GM12878 (cell line): Measurements from ENCODE around the gene DNAJC11. TPM values are rescaled to one million over a fixed set of nuclear protein-coding genes. Genes with fewer than 3 reads are reported as not detected.

ENCODE experiments used
- ASH2L ChIP-seq: fragments of 300-600, 200-600 bp; sonication (generic); IDR thresholded peaks from 2 replicates; pipeline ENCODE4 v1.6.1; 2017; ENCODE audit warnings: low read depth, mild to moderate bottlenecking, borderline replicate concordance
- CHD4 ChIP-seq: fragments of 200-600 bp; sonication (generic); IDR thresholded peaks from 2 replicates; pipeline ENCODE4 v1.6.1; 2016; ENCODE audit warnings: mild to moderate bottlenecking
- CREM ChIP-seq: IDR thresholded peaks from 2 replicates; pipeline ENCODE4 v1.6.1; 2014; ENCODE audit warnings: antibody characterized with exemption, low read depth
- CUX1 ChIP-seq: IDR thresholded peaks from 2 replicates; pipeline ENCODE4 v1.6.1; 2012; ENCODE audit warnings: improper control_type of control experiment, low read depth, low read length; ENCODE audit not compliant: insufficient replicate concordance
- FOXM1 ChIP-seq: IDR thresholded peaks from 2 replicates; pipeline ENCODE4 v1.6.1; 2012; ENCODE audit warnings: low read depth, mild to moderate bottlenecking, inconsistent platforms, low read length, moderate library complexity
- LARP7 ChIP-seq: fragments of 450-650 bp; IDR thresholded peaks from 2 replicates; pipeline ENCODE4 v1.6.1; 2017; ENCODE audit warnings: mild to moderate bottlenecking
- MYB ChIP-seq: fragments of 150-350 bp; IDR thresholded peaks from 2 replicates; pipeline ENCODE4 v1.6.1; 2014; ENCODE audit warnings: mild to moderate bottlenecking, low read depth, low read length, borderline replicate concordance
- NR2C2 ChIP-seq: IDR thresholded peaks from 2 replicates; pipeline ENCODE4 v1.6.1; 2011; ENCODE audit warnings: borderline replicate concordance, low read depth; ENCODE audit not compliant: control insufficient read depth, insufficient read length
- PAX5 ChIP-seq: IDR thresholded peaks from 2 replicates; pipeline ENCODE4 v1.6.1; 2011; ENCODE audit warnings: low read depth, low read length, borderline replicate concordance
- RAD51 ChIP-seq: fragments of 450-650 bp; IDR thresholded peaks from 2 replicates; pipeline ENCODE4 v1.6.1; 2016; ENCODE audit warnings: moderate library complexity, mild to moderate bottlenecking, inconsistent platforms
- REST ChIP-seq: IDR thresholded peaks from 2 replicates; pipeline ENCODE4 v1.6.1; 2012; ENCODE audit warnings: mild to moderate bottlenecking, low read depth, low read length
- RUNX3 ChIP-seq: IDR thresholded peaks from 2 replicates; pipeline ENCODE4 v1.6.1; 2012; ENCODE audit warnings: low read length, inconsistent platforms
- SPI1 ChIP-seq: IDR thresholded peaks from 2 replicates; pipeline ENCODE4 v1.6.1; 2011; ENCODE audit warnings: low read depth, mild to moderate bottlenecking, low read length, moderate library complexity, borderline replicate concordance; ENCODE audit not compliant: insufficient read depth
- TCF7 ChIP-seq: IDR thresholded peaks from 2 replicates; pipeline ENCODE4 v1.6.1; 2014; ENCODE audit warnings: antibody characterized with exemption, borderline replicate concordance
- ZBTB40 ChIP-seq: fragments of 450-650 bp; IDR thresholded peaks from 2 replicates; pipeline ENCODE4 v1.6.1; 2016; ENCODE audit warnings: mild to moderate bottlenecking, moderate library complexity, borderline replicate concordance
- ZNF24 ChIP-seq: fragments of 450-650 bp; IDR thresholded peaks from 2 replicates; pipeline ENCODE4 v1.6.1; 2017; ENCODE audit warnings: antibody characterized with exemption, mild to moderate bottlenecking
- ZZZ3 ChIP-seq: IDR thresholded peaks from 2 replicates; pipeline ENCODE4 v1.6.1; 2011; ENCODE audit warnings: low read depth; ENCODE audit not compliant: control insufficient read depth, insufficient read length
- polyA plus RNA-seq, 11 experiments: library from polyadenylated mRNA; depleted of rRNA in 4 of 11; unstranded in 6 of 11; stranded (reverse) in 5 of 11; fragments of >200 nt; fragmentation: Nextera tagmentation in 4 of 11; fragmentation: Illumina TruSeq in 1 of 11; extraction: Ambion mirVana in 4 of 11; extraction: Trizol in 1 of 11; gene quantifications; 1 replicate in 1 of 11; 2 replicates in 10 of 11; pipeline versions ENCODE4 v1.2.1 to v1.2.3, GENCODE V29; 2011 to 2016; ENCODE audit warnings: inconsistent platforms in 2 of 11, missing spikeins in 2 of 11, low read depth in 1 of 11
- total RNA-seq, 4 experiments: library from RNA; depleted of rRNA in 3 of 4; stranded (reverse); fragments of >200 nt in 3 of 4; fragmentation: Illumina TruSeq in 1 of 4; extraction: Trizol in 1 of 4; gene quantifications; 2 replicates each; pipeline versions ENCODE4 v1.2.1 to v1.2.3, GENCODE V29; 2013 to 2021

The DNAJC11 gene
- total and polyA plus RNA-seq, 10 of the 15 experiments (the other 5 are each of a cell fraction or from before 2014, with no cell fraction given): 5.0 to 58.8 (median 39.5) TPM

GRCh38 chr1:6603238-6603914 lies 98.2 kb downstream of the DNAJC11 start (continued):
- no peak for TF ChIP-seq CUX1
- no peak for TF ChIP-seq NR2C2
- no peak for TF ChIP-seq PAX5
- 0 out of 2 replicates have a peak, but pooled peaks have one; percentile 46 for TF ChIP-seq CREM
- TF ChIP-seq RAD51: no peak
- TF ChIP-seq ZNF24: no peak
- TF ChIP-seq FOXM1: no peak
- TF ChIP-seq TCF7: no peak
- no peak for TF ChIP-seq RUNX3
- TF ChIP-seq ZZZ3: no peak
- TF ChIP-seq CHD4: no peak
- TF ChIP-seq SPI1: no peak
- no peak; the same call in 1 of the 2 replicates for TF ChIP-seq ASH2L
- no peak for TF ChIP-seq MYB
- peak; percentile 65 for TF ChIP-seq ZBTB40
- no peak for TF ChIP-seq REST
- TF ChIP-seq LARP7: no peak
